ENCODE results near the gene ALG2. TPM values are rescaled to one million over a fixed set of nuclear protein-coding genes. Genes with fewer than 3 reads are reported as not detected.
A peak's percentile ranks its signal among the peaks of the same experiment; 100 is the strongest.

Gene ALG2
- total RNA-seq, 1 donor from 2014 or later = 39.1 TPM

DNA sequence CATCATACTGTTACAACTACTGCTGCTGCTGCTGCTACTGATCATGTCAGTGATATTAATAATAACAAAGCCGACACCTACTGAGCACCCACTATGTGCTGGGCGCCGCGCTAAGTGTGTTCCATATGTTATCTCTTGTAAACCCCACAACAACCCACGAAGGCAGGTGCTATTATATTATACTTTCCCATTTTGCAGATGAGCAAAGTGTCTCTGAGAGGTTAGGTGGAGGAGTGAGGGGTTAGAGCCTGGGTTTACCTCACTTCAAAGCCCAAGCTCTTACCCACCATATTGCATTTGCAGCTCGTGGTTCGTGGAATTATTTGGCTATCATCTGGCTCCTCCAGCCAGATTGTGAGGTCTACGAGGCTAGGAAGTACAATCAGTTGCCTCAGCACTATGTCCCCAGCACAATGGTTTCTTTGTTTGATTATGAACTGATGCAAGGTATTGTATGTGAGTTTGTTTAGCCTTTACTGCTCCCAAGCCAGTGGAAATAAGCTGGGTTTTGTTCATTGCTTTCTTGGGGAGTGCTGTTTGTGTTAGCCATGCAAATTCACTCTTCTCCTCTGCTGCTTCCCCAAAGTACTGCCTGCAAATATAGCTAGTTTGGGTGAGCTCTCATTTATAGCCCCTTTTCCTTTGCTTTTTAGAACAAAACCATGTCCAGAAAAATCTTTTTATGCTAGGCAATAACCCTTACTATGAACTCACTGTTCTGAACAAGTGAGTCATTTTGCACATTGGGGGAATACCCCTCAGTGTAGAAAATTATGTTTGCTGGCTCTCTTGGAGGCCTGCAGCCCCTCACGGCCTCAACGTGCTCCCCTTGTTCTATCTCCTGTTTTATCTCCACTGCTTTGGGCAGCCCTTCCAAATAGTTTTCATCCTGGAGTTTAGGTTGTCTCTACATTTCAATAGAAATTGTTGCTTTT lies 47.9 kb downstream of the ALG2 start:
- DNase-seq (ENCODE audit: low read depth) = no peak

DNA sequence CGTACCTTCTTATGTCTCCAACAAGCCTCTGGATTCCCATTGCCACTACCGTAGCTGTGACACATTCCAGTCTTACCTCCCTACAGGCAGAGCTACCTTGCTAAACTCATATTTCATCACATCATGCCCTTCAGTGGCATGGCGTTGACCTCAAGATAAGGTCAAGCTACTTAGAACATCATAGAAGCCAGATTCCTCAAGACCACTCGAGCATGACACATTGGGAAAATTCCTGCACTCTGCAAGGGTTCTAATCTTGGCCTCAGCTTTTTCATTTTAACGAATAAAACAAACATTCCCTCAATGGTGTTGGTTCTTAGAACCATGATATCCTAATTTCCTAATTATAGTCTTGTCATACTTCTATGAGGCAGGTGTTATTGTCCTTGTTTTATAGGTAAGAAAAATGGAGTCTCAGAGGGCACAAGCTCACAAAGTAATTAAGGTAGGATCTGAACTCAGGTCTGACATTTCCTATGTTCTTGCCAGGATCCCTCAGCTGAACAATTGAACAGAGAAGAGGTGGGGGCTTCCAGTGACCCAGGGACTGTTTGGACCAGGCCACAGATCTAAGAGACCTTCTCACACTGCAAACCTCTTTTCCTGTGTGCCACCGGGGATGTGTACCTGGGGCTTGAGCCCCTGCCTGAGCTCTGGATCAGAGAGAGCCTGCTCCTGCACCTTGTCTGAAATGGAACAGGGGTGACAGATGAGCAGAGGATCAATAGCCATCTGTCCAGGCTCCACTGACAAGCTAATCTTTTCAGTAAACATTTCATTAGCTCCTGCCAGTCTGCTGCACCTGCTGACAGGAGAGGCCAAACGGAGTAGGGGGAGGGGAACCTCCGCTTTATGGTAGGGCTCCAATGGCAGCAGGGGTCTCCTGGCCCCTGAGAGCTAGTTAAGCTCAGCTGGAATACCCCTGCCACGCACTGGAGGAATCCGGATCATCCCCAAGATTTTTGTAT lies 49.3 kb downstream of the ALG2 start:
- TF ChIP-seq, protein P1, sequence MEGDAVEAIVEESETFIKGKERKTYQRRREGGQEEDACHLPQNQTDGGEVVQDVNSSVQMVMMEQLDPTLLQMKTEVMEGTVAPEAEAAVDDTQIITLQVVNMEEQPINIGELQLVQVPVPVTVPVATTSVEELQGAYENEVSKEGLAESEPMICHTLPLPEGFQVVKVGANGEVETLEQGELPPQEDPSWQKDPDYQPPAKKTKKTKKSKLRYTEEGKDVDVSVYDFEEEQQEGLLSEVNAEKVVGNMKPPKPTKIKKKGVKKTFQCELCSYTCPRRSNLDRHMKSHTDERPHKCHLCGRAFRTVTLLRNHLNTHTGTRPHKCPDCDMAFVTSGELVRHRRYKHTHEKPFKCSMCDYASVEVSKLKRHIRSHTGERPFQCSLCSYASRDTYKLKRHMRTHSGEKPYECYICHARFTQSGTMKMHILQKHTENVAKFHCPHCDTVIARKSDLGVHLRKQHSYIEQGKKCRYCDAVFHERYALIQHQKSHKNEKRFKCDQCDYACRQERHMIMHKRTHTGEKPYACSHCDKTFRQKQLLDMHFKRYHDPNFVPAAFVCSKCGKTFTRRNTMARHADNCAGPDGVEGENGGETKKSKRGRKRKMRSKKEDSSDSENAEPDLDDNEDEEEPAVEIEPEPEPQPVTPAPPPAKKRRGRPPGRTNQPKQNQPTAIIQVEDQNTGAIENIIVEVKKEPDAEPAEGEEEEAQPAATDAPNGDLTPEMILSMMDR (conservative IDR thresholded peaks at IDR 0.05; ENCODE audit: low read depth, low read length) = no peak
- H3K4me3 ChIP-seq (ENCODE audit: low read depth, low read length) = no peak overlapping the region
- no peak for DNase-seq (ENCODE audit: low read depth)

More for the DNA sequence above, 47.9 kb downstream of the ALG2 start:
- TF ChIP-seq, protein P1 (conservative IDR thresholded peaks at IDR 0.05; ENCODE audit: low read depth, low read length) = no peak
- no peak overlapping the region for H3K4me3 ChIP-seq (ENCODE audit: low read depth, low read length)

DNA sequence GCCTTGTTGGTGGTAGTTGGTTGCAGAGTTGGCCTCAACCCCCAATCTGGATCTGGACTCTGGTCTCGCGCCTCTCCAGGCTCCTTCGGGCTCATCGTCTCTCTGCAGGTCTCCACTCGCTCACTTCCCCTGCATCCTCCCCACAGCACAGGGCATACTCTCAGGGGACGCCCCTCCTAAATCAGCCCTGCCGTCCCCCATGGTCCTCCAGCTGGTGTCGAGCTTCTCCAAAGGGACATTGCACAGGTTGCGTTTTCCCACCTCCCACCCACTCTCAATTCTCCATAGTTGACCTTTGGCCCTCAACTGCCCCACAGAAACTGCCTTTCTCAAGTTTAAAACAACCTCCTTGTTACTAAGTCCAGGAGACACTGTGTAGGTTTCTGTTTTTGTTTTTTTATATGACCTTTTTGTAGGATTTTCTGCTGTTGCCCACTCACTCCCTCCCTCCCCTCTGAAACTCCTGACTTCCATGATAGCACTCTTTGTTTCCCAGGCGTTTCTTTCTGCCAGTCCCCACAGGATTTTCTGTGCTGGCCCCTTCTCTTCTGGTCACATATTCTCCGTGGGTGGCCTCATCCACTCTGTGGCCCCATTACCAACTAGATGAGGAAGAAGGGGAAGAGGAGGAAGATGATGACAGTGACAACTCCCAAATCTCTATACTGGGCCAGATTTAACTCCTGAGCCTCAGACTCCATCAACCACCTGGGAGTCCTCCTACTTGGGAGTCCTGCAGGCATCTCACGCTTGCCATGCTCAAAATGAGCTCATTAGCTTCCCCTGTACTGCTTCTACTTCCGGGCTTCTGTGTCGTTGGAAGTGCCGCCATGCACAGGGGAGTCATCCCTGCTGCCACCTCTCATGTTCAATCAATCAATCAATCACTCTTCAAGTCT lies 50.3 kb downstream of the ALG2 start:
- TF ChIP-seq, protein P1 (conservative IDR thresholded peaks at IDR 0.05; ENCODE audit: low read depth, low read length) = no peak
- no peak overlapping the region for H3K4me3 ChIP-seq (ENCODE audit: low read depth, low read length)
- no peak for DNase-seq (ENCODE audit: low read depth)

DNA sequence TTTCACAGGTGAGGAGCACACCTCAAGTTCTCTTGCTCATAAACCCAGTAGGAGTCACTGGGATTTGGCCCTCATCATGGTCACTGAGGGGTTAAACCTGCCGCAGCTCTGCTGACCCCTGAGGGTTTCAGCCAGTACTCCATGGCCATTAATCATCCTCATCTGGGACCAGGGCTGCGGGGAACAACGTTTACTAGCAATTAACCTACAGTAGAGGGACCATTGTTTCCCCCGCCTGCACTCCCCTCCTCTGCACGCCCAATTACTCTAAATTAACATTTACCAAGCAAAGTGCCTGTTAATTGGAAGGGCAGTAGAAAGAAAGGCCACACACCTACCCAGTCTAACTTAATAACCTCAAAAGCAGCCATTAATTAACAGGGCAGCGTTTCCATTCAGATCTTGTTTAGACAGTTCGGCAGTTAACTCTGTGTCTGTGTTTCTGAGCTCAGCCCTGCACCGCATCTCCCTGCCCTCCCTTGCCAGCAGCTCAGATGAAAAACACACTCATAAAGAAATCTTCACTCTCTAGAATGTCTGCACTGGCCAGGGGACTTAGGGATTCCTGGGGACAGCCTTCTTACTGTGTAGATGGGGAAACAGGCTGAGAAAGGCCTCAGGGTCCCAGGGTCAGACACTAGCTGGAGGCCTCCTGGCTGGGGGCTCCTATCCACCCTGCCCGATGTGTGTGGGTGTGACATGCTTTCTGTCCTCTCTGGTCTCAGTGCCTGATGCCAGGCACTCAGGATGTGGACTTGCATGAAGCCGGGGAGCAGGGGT lies 51.6 kb downstream of the ALG2 start:
- no peak overlapping the region for H3K4me3 ChIP-seq (ENCODE audit: low read depth, low read length)
- no peak for DNase-seq (ENCODE audit: low read depth)
- TF ChIP-seq, protein P1 (conservative IDR thresholded peaks at IDR 0.05; ENCODE audit: low read depth, low read length) = peak; percentile 22

DNA sequence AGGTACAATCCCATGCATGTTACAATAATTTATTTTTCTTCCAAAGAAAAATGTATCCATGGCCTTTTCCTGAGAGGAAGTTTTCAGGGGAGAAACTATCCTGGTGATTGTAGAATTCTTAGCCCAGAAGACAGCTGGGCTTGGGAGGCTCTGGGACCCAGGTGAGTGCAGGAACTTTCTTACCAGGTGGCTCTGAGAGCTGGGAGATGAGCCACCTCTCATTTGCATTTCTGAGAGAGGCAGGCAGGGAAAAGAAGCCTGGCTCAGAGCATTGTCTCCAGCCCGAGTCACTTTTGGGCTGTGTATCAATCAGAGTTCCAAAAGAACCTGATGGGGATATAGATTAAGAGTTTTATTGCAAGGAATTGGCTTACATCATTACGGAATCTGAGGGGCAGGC lies 52.7 kb downstream of the ALG2 start:
- no peak overlapping the region for H3K4me3 ChIP-seq (ENCODE audit: low read depth, low read length)
- TF ChIP-seq, protein P1 (conservative IDR thresholded peaks at IDR 0.05; ENCODE audit: low read depth, low read length) = no peak
- DNase-seq (ENCODE audit: low read depth) = no peak

Measured in epithelial cell of proximal tubule (primary cell).